Embryonic facial prominence (tissue), 1 donor: ENCODE measurements around the gene CALHM1.
A peak's percentile ranks its signal among the peaks of the same experiment; 100 is the strongest.
"Not testable (repeated sequence)": the region's sequence is repeated elsewhere in the genome, so short reads cannot be mapped to it uniquely, and the experiment has no call there.

ENCODE experiments used
- DNase-seq: peaks from one replicate; pipeline ENCODE4 v3.0.0-alpha.2; 2016; ENCODE audit errors: extremely low spot score

The CALHM1 gene

DNA sequence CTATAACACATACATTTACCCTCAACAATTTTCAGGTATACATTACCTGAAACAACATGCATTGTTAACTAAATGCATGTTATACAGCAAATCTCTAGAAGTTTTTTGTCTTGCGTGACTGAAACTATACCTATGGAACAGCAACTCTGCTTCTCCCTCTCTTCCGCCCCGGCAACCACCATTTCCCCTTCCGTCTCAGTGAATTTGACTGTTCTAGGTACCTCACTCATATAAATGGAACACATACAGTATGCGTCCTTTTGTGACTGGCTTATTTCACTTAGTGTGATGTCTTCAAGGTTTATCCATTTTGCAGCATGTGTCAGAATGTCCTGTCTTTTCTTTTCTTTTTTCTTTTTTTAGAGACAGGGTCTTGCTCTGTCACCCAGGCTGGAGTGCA is 29.1 kb downstream of the CALHM1 start:
- no peak for DNase-seq

DNA sequence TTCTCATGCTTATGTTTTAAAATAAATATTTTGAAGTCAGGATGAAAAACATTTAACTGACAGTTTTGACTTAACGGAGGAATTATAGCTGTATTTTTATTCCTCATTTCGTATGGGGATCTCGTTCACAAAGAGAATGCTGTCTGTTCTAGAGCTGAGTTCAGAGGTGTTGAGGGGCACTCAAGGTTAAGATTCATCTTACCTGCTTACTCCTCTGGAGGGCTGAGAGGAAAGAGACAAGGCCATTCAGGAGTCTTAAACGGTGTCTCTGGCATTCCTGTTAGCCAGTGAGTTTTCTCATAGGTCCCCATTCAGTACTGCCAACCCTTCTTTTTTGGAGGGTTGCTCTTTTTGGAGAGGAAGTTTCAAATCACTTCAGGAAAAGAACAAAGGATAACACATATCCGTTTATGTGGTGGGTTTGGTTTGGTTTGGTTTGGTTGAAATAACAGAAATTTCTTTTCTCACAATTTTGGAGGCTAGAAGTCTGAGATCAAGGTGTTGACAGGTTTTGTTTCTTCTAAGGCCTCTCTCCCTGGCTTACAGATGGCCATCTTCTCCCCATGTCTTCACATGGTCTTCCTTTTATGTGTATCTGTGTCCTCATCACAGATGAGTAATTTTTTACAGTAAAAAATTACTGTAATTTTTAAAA is 29.6 kb downstream of the CALHM1 start:
- DNase-seq, result no peak

DNA sequence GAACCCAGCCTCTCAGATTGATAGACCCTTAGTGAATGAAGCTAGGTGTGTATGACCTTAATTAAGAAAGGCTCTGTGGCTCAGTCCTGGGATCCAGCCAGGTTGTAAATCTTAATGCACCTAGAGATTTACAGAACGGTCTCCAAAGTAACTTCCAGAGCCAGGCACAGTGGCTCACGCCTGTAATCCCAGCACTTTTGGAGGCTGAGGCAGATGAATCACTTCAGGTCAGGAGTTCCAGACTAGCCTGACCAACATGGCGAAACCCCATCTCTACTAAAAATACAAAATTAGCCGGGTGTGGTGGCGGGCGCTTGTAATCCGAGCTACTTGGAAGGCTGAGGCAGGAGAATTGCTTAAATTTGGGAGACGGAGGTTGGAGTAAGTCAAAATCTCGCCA is 30.8 kb downstream of the CALHM1 start:
- no peak for DNase-seq

DNA sequence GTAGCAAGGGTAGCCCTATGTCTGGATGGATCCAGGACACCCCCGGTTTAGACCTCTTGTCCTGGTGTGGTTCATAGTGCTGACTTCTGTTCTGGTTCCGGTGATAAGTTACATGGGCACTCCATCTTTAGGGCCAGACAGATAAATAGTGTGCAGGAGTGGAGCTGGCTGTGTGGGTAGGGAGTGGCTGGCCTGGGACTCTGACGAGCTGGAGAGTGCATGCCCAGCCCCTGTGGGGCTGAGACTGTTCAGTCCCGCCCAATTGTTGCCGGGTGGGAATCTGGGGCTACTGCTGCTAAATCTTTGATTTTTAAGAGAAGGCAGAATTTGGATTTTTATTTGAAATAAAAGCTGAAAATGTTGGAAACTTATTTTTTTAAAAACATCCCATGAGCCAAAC is 35.0 kb downstream of the CALHM1 start:
- no peak for DNase-seq

DNA sequence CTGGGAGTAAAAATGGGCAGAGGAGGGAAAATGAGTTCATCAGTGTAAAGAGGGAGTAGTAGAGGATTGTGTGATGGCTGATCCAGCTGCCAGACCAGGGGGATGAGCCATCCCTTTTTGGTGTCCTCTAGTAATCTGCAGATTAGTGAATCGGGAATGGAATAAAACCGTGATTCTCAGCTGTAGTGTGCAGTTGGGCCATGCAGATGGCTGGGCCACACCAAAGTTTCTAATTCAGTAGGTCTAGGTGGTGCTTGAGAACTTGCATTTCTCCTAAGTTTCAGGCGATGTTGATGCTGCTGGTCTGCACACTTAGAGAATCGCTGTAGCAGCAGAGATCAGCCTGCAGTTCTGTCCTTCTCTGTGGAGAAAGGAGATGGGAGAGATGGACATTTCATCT is 39.6 kb downstream of the CALHM1 start:
- DNase-seq, result no peak

DNA sequence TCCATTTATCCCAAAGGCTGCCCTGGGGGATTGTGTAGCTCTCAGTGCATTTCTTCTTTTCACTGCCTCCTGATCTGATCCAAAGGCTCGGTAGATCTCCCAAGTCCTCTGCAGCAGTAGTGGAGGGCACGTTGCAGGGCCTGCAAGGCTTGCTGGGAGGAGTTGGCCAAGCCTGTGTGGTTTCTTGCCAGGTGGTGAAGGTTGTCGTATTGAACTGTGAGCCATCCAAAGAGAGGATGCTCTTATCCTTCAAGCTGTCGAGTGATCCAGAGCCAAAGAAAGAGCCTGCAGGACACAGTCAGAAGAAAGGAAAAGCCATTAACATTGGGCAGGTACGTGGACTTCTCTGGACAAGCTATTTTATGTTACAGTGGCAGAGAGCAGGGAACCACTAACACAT is 41.1 kb downstream of the CALHM1 start:
- no peak for DNase-seq

DNA sequence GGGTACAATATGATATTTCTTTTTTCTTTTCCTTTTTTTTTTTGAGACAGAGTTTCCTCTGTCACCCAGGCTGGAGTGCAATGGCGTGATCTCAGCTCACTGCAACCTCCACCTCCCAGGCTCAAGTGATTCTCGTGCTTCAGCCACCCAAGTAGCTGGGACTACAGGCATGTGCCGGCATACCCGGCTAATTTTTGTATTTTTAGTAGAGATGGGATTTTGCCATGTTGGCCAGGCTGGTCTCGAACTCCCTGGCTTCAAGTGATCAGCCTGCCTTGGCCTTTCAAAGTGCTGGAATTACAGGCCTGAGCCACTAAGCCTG is 41.6 kb downstream of the CALHM1 start:
- not testable (repeated sequence) for DNase-seq

DNA sequence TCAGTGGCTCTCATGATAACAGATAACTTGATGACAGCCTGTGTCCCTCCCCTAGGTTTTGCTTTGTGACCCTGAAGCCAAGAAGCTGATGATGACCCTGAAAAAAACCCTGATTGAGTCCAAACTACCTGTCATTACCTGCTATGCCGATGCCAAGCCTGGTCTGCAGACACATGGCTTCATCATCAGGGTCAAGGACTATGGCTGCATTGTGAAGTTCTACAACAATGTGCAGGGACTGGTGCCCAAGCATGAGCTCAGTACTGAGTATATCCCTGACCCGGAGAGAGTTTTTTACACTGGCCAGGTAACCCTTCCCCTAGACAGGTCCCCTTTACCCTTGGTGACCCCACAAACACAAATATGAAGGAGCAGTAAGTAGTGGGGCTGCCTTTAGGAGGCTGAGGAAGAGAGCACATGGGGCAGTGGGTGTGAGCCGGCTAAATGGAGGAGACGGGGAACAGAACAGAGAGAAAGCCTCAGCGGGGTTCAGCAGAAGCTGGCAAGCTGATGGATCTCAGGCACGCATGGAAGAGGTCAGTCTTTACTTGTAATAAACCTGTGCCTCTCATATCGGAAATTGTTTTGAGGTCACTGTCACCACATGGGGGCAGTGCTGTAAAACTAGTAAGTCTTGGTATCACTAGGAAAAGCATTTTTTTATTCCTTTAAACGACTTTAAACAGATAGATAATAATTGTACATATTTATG is 42.1 kb downstream of the CALHM1 start:
- DNase-seq, result peak; percentile 16

DNA sequence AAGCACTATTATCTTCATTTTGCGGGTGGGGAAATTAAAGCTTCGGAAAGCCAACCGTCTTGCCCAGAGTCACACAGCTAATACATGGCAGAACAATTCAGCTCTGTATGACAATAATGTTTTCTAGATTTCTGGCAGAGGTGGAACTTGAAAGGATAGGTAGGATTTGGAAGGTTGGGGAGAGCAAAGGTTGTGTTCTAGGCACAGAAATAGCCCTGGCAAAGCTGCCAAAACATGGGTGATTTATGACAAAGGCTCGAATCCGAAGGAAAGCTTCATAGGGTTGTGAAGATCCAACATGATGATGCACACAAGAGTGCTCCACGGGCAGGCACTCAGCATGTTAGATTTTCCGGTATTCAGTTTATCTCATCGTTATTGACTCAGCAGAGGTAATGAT is 43.1 kb downstream of the CALHM1 start:
- DNase-seq, result no peak

DNA sequence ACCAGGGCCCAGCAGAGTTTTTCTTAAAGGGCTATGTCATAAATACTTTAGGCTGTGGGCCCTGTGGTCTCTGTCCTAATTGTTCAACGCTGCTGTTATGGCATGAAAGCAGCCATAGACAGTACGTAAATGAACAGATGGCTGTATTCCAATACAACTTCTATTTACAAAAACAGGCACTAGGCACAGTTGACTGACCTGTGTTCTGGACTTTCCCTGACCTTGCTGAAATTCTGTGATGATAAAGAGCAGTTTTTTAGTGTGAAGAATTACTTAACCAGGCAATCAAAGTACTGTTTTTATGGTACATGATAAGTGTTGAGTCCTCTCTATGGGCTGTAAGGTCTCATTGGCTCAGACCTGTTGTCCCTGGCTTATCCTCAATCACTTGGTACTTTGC is 45.1 kb downstream of the CALHM1 start:
- no peak for DNase-seq
